GM18951 (cell line): ENCODE measurements around the gene CCDC9.
A peak's percentile ranks its signal among the peaks of the same experiment; 100 is the strongest.

Experiments
- POLR2A ChIP-seq: IDR thresholded peaks from 4 replicates; pipeline ENCODE4 v1.6.1; 2011; ENCODE audit warnings: mild to moderate bottlenecking; ENCODE audit not compliant: insufficient read length, insufficient read depth; ENCODE audit errors: extremely low read depth
- in situ Hi-C: fragments of 300-500 bp; cut with MboI; formaldehyde crosslinking; loops from one replicate; pipeline ENCODE4 v1.12.0; 2022; ENCODE audit warnings: low sequenced_read_pairs, mixed read lengths, inconsistent platforms; ENCODE audit not compliant: unreplicated experiment

The CCDC9 gene

DNA sequence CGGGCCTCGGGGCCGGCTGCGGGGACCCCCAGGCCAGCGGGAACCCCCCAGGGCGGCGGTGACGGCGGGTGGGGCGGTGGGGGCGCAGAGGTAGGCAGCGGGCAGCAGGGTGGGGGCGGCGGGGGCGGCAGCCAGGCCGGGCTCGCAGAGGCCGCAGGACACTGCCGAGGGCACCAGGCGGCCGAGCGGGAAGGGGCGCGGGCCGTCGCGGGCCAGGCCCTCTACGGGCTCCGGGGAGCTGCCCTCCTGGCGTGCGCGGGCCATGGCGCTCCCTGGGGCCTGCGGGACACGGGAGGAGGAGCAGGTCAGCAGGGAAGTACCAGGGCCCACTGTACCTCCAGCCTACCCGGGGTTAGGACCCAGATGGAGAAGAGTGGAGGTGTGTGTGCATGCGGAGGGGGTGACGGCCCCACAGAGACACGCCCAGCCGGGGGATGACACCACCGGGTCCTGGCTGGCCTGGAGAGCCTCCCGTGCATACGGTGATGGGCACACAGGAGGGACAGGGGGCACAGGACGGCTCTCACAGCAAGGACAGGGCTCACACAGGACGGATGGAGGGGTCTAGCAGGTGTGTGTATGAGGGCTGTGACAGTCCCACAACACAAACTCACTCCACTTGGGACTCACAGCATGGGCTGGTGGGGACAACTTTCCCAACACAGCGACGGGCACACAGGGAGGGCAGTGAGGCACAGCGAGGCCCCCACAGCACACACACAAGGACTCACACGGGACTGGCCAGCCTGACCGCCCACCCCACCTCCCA, 28.0 kb upstream of the CCDC9 start:
- in situ Hi-C loops = no loop called here
- peak; percentile 36 for TF ChIP-seq POLR2A

DNA sequence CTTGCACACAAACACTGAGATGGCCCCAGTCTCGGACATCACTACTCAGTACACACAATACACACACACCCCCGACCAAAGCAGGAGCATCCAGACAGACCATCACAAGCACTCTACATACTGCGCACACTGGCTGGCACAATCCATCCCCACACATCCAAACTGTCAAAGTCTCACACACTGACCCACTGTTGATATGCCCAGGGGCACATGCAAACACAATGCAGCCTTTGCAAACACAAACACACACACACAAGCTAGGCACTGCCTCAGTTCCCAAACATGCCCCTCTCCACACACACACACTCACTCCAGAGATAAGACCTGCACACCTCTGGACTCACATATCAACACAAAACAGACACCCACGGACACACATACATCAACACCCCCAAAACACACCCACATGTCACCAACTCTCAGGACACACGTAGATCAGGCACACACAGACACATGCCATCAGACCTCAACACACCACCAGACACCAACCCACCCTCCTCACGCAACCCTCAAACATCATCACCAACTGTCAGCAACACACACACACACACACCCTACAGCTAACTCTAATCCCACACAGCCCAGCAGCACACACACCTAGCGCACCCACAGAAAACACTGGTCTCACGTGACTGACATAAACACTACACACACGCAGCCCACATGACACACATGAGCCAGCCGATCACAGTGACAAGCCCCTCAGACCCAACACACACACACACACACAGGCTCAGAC, 27.2 kb upstream of the CCDC9 start:
- in situ Hi-C loops = no loop called here
- TF ChIP-seq POLR2A = peak; percentile 17

DNA sequence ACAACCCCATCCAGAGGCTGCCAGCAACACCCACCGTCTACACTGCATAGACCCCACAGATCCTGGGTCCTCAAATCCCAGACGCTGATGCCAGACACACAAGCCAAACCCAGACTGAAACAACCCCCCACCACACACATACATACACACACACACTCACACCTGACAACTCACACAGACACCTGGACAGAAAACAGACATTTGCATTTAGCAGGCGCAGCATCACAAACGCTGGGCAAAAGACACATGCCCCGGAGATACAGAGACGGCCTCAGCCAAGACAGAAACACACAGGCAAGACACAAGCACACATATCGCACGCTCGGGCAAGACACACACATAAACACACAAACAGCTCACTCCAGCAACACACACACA, 26.7 kb upstream of the CCDC9 start:
- no peak for TF ChIP-seq POLR2A
- in situ Hi-C loops = no loop called here

DNA sequence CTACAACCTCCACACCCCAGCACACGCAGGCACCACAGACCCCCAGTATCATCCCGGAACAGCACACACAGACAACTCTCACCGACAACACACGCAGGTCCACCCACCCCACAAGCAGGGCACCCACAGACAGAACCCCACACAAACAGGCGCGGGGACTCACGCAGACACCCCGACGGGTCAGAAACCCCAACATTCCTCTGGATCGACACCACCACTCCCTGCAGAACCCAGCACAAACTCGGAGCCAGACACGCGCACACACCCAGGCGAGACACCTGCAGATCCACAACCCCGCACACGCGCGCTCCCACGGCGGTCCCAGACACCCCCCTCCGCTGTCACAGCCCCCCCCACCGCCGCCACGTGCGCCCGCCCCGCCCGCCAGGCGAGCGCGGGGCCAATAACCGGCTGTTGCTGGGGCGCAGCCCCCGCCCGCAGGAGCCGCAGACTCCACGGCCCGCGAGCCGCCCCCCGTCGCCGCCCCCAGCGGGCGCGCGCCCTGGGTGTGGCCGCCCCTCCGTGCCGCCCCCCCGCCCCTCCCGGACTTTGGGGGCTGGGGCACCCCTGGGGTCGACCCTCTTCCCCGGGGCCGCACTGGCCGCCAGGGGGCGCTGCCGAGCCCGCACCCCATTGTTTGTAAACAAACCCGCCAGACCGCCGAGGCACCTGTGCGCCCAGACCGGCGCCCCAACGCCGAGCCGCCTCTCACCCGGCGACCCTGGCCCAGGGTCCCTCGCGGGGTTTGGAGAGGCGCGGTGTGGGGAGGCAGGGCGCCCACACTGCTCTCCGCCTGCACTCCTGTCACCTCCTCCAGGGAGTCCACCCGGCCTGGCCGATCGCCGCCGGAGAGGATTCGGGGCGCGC, 26.0 kb upstream of the CCDC9 start:
- TF ChIP-seq POLR2A = no peak
- in situ Hi-C loops = no loop called here

DNA sequence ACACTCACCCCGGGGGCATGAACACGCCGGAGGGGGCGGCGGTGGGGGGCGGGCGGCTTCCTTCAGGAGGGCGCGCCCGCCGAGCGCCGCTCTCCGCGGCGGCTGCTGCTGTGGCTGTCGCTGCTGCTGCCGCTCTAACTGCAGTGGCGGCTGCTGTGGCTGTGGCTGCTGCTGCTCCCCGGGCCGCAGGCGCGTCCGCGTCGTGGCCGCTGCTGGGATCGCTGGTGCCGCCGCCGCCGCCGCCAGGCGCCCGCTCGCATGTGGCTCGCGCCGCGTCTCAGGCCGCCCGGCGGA, 25.5 kb upstream of the CCDC9 start, which contains the start of gene BBC3:
BBC3 (minus strand) TSS at position 279 of the 294 bp plus-strand sequence. CDS start 2,768 bp downstream, outside the sequence.
- no peak for TF ChIP-seq POLR2A
- in situ Hi-C loops = no loop called here

DNA sequence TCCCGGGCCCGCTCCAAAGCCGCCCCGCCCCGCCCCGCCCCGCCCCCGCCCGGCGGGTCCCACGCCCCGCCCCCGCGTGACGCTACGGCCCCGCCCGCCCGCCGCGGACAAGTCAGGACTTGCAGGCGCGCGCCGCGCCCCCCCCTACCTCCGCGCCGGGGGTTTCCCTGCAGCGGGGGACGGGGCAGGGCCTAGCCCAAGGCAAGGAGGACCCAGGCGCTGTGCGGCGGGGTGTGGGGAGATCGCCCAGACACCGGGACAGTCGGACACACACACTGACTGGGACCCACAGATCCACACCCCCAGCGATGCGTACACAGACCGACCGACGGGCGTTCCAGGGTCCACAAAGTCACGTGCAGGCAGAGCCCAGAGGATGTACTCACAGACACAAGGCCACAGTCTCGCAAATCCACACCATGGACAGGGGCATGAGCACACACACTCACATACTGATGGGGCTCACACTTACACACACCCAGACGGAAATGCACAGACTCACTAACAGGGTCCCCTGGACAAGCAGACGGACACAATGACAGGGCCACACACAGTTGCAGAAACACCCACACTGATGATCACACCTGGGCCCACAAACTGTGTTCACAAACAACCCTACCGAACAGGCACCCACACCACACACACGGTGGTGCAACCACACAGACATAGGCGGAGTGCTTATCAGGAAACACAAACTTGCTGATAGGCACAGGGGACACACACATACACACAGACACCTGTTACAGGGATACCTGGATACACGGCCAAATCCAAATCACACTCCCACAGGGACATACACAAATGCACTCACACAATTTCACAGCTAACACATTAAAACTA, 24.9 kb upstream of the CCDC9 start:
- TF ChIP-seq POLR2A = peak; percentile 71
- in situ Hi-C loops = no loop called here

DNA sequence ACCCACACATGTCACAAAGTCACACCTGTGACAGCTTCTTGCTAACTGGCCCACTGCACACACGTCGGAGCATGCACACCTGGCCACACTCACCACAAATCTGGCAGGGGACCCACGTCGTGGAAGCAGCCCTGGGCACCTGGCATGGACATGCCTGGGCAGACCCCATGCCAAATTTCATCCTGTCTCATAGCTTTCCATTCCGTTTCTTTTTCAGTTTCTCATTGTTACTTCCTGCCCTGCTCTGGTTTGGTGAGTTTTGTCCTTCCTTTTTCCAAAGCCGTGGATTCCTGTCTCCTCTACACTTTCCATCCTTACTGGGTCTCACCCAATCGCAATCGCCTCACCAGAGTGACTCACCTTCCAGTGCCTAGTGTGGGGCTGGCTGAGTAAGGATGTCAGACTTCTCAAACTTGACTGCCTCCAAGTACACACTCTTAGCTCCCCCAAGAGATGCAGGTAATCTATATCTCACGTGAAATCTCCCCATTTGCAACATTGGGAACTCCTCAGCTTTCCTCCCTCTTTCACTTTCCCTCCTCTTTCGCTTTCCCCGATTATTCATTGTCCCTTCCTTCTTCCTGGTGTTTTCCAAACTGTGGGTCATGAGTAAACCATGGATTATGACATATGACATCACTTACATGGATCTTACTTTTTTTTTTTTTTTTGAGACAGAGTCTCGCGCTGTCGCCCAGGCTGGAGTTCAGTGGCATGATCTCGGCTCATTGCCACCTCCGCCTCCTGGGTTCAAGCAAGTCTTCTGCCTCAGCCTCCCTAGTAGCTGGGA, 23.7 kb upstream of the CCDC9 start:
- TF ChIP-seq POLR2A = peak; percentile 33
- in situ Hi-C loops = no loop called here

DNA sequence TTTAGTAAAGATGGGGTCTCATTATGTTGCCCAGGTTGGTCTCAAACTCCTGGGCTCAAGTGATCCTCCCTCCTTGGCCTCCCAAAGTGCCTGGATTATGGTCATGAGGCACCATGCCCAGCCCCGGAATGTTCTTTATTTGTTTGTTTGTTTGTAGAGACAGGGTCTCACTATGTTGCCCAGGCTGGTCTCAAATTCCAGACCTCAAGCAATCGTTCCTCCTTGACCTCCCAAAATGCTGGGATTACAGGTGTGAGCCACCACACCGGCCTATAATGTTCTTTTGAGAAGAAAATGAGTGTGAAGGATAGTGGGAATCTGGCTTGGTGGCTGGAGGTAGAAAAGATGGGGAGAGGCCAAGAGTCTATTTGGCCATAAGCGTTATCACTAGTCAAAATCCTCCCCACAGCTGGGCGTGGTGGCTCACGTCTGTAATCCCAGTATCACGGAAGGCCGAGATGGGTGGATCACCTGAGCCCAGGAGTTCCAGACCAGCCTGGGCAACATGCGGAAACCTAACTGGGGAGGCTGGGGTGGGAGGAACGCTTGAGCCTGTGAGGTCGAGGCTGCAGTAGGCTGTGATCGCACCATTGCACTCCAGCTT, 20.2 kb upstream of the CCDC9 start:
- TF ChIP-seq POLR2A = no peak
- in situ Hi-C loops = no loop called here

DNA sequence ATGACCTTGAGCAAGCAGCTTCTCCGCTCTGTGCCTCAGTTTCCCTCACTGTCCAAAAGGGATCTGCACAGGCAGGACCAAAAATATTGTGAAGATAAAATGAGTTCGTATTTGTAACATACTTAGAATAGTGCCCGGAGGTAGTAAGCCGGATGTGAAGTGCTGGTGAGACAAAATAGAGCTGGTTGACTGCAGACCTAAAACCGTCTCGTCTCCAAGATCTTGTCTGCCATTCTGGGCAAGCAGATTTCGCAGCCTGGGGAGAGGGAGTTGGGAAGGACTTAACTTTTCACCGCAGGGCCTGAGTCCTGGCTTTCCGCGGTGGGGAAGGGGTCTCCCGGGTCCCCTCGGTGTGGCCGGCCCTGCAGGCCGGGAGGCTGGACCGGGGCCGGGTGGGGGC, 17.2 kb upstream of the CCDC9 start:
- no peak for TF ChIP-seq POLR2A
- in situ Hi-C loops = no loop called here

DNA sequence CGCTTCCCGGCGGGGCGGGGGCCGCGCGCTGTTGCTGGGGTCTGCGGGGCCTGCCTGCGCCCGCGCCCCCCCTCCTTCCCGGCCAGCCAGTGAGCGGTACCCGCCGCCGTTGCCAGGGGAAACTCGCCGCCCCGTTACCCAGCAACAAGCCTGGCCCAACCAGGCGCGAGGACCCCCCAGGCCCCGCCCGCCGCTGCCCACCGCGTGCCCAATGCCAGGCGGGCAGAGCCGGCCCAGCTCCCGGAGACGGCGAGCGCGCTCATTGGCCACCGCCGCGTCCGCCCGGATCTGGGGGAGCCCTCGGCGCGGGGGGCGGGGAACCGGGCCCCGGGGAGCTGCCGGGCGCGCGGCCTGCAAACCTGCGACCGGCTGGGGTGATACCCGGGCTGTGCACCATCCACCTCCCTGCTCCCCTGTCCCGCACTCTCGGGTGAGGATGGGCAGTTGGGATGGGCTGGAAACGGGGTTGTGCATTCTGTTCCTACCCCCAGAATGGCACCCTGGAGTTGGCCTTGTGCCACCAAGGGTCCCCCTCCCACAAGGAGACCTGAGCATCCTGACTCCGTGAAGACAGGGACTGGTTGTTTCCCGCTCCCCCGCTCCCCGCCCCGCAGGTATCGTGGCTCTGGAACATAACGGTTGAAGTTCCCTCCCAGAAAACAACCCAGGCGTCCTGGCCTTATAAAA, 16.6 kb upstream of the CCDC9 start:
- TF ChIP-seq POLR2A = no peak
- in situ Hi-C loops = no loop called here

DNA sequence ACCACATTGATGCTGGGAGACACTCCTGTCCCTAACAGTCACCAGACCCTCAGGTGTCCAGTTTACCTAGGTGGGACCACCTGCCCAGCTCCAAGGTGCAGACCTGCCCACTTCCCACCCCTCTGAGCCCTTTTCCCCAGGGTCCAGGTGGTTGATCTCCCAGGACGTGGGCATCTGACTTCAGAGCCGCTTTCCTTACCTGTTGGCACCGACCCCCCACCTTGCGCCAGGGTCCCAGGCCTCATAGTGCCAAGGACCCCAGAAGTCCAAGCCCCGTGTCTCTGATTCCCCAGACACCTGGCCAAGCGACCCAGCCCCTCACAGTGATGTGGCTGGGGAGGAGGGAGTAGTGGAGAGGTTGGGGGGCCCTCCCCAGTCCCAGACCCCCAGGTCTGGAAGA, 15.8 kb upstream of the CCDC9 start:
- no peak for TF ChIP-seq POLR2A
- in situ Hi-C loops = no loop called here
